COR-L47 (cell line): ENCODE results near the gene TSPAN15.

Experiments used
- DNase-seq: peaks from one replicate; lab custom pipeline; 2025; lab: John Stamatoyannopoulos, UW

TSPAN15 gene

DNA sequence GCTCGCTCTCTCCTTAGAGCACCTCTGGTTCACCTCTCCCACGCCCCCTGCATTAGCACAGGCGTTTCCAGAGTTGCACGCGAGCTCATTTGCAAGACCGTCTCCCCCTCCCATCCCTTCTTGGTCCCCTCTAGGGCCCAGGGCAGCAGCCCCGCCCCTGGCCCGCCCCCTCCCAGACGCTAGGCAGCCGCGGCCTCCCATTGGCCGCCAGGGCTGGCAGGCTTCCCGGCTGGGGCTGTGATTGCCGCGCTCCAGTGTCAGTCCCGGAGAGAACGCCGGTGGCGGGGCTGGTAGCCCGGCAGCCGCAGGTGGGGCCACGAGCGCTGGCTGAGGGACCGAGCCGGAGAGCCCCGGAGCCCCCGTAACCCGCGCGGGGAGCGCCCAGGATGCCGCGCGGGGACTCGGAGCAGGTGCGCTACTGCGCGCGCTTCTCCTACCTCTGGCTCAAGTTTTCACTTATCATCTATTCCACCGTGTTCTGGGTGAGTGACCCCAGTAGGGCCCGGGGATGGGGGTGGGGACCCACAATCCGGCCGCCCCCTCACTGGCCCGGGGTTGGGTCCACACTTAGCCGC, at the start of gene TSPAN15:
TSS of gene TSPAN15 (plus strand) at position 257 of the 575 bp plus-strand sequence. CDS start at position 387, 130 bp downstream.
- DNase-seq = peak; percentile 73

DNA sequence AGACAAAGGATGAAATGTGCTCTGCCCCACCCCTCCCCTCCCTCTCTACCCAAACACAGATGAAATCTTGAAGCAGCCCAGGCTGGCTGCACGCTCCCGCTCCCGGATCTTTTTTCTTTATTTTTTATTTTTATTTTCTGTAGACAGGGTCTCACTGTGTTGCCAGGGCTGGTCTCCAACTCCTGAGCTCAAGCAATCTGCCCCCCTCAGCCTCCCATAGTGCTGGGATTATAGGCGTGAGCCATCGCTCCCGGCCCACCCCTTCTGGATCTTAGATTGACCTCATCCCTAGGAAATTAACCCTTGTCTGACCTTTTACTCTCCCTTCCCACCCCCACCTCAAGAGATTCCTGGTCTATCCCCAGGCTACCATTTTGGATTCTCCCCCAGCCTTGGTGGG, 48.9 kb upstream of the TSPAN15 start:
- no peak for DNase-seq

DNA sequence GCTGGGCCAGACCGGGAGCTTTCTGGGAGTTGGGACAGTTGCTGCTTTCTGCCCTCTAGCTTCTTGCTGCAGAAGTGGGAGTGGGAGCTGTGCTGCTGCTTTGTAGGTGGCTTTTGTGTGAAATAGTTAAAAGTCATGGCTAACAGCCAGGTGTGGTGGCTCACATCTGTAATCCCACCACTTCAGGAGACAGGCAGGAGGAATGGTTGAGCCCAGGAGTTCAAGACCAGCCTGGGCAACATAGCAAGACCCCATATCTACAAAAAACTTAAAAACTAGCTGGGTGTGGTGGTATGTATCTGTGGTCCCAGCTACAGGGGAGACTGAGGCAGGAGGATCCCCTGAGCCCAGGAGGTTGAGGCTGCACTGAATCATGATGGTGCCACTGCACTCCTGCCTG, 48.2 kb upstream of the TSPAN15 start:
- DNase-seq = no peak

DNA sequence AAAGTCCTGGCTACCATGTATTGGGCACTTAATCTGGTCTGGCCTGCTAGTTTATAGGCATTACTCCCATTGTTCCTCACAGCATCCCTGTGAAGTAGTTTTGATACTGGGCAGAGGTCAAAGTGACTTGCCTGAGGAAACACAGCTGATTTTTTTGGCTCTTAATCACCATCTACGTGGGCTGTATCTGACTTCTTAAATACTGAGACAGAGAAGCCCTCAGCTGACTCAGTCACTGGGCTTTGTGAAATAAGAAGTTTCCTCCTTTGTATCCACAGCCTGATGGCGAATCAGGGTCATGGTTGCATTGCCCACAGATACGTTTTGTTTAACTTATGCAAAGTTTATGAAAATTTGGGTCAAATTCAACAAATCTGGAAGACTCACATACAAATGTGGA, 47.7 kb upstream of the TSPAN15 start:
- DNase-seq = no peak

DNA sequence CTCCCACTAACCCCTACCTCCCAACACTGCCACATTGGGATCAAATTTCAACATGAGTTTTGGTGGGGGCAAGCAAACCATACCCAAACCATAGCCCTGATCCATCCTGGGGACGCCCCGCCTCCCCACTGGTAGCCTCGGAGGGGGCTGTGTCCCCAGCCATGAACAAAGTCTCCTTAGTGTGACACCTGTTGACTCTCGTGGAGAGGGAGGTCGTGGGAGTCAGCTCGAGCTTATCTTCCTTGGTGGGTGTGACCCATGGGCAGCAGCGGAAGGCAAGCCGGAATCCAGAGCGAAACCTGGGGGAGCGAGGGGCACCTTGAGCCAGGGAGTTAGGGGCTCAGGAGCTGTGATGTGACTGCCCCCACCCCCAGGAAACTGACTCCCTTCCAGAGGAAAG, 46.5 kb upstream of the TSPAN15 start:
- no peak for DNase-seq

DNA sequence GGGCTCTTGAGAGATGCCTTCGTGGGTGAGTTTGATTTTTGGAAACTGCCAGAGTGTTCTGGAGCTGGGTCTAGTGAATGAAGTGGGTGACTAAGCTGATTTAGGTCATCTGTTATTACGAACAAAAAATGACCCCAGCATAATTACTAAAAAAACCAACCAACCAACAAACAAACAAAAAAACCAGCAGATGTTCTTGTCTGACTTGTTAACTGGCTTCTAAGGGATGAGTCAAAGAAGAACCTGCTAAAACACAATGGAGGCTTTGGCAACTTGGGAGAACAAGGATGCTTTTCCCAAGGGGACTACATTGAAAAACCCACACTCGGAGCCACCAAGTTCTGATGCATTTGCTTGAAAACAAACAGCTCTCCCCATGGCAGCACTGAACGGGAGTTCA, 46.0 kb upstream of the TSPAN15 start:
- DNase-seq = no peak

DNA sequence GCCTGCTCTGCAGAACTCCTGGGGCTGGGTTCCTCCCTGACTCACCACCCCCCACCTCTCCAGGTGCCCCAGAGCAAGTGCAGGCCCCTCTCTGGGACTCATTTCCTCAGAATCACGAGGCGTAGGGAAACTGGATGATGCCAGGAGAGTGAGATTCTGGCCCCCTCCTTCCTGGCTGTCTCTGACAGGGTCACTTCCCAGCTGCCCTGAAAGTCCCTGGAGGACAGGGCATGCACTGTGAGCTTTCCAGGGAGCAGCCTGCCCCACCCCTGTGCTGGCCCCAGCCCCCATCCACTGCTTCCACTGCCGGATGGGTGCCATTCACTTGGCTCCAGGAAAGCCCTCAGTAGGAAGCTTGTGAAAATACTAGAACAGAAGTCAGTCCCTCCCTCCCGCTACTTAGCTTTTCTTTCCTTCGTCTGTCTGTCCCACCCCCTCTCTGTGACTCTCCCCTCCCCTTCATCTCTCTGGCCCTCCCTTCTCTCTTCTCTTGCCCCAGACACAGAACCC, 44.9 kb upstream of the TSPAN15 start:
- DNase-seq = no peak

DNA sequence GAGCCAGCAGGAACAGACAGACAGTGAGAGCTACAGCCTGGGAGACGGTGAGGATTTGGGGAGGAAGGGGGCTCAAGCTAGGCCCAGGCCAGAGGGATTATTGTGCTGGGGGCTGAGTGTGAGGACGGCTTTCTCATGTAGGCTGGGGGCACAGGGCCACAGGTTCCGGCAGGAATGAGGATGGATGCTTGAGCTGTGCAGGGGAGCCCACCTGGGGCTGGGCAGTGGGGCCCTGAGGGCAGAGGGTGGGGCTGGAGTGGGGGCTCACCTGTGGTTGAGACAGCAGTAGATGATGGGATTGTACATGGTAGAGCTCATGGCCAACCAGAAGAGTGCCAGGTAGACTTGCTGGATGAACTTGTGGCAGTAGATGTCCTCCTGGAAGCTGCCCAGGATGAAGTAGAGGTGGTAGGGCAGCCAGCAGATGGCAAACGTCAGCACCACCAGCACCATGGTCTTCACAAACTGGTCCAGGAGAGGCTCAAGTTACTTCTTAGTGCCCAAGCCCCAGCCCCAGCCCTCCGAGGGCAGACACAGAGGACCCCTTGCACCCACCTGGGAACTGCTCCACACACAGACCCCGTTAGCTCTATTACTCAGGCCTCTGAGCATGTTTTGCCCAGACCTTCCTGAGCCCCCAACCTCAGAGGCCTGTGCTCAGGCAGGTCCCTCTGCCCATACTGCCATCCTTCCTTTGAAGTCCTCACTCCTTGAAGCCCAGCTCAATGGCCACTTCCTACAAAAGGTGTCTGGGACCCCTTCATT, 44.3 kb upstream of the TSPAN15 start:
- no peak for DNase-seq

DNA sequence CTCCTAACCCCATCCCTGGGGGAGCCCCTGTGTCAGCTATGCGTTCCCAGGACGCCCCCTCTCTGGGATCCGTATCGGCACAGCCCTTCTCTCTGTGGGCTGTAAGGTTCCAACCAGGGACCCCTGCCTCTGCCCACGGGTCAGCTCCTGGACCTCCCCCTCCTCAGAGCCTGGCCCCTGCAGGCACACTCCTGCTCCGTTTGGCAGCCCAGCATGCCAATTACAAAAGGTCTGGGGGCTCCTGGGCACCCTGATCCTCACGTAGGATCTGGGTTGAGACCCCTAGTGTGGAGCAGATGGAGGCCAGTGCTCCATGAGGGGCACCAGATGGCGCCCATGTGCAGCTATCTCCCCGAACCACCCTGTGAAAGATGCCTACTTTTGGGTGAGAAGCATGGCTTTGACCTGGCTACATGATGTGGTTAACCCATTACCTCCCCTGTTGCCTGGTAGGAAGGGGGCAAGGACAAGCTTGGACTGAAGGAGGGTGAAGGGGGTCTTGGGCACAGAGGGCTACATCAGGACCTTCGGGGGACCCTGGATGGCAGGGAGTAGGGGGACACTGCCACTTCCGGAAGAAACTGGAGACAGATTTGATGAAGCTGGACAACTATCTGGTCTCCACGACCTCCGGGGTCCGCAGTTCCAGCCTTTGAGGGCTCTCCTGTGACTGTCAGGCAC, 43.5 kb upstream of the TSPAN15 start:
- no peak for DNase-seq

DNA sequence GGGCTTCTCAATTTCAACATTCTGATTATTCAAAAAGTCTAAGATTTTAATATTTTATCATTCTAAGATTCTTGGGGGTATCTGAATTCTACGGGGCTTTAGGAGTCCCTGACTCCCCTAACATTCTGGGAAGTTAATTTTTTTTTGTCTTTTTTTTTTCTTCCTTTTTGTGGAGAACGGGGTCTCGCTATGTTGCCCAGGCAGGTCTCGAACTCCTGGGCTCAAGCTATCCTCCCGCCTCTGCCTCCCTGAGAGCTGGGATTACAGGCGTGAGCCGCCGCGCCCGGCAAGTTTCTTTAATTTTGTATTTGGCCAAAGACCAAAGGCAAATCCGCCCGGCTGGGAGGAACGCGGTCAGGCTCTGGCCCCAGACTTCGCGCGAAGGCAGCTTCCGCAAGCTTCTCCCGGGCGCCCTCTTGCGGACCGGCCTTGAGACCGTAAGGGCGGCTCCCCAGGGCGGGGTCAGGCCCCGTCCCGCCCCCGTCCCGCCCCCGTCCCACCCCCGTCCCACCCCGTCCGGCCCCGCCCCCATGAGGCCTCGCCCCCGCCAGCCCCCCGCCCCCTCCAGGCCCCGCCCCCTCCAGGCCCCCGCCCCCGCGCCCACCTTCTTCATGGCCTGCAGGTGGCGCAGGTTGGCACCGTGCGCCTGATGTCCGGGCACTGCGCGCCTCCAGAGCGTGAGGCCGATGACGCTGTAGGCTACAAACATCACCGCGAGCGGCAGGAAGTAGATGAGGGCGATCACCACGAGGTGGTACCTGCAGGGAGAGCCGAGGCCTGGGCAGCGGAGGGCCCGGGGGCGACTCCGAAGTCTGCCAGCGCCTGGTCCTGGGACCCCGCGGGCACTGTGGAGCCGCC, 42.7 kb upstream of the TSPAN15 start:
- peak; percentile 82 for DNase-seq

DNA sequence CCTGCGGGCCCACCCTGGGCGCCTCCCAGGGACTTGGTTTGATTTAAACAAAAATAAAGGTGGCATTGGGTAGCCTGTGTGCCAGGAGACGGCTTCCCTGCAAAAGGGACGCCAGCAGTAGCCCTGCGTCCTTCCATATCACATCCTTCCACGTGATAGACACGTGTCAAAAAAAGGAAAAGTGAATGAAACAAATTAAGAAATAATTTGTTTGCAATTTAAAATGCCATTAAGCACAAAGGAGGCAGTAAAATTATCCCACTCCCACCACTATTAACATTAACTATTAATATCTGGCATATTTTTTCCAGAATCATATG, 42.1 kb upstream of the TSPAN15 start:
- no peak for DNase-seq

DNA sequence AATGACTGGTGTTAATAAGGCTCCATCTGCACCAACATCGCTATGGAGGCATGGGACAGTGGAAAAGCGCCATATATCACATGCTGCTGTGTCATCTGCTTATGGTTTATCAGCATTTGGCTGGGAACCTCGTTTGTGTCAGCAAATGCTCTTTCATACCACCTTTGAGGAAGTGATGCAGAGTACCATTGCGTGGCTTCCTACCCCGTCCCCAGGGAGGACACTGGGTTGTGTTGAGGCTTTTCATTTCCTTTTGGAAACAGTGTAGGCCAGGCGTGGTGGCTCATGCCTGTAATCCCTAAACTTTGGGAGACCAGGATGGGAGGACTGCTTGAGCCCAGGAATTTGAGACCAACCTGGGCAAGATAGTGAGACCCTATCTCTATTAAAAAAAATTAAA, 41.3 kb upstream of the TSPAN15 start:
- DNase-seq = no peak

DNA sequence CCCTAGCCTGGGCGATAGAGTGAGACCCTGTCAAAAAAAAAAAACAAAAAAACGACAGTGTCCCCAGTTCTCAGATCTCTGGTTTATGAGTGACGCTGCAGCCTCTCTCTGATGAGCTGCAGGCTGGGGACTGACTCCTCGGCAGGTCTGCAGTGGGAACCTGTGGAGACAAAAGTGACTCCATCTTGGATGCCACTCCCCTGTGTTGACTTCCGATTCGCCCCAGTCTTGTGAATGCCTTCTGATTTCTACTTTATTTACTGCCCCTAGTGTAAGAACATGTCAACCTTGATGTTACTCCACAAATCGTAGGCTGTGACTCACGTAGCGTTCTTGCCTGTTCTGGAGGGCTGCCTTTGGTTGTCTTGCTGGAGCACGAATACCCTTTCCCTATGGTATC, 40.8 kb upstream of the TSPAN15 start:
- no peak for DNase-seq

DNA sequence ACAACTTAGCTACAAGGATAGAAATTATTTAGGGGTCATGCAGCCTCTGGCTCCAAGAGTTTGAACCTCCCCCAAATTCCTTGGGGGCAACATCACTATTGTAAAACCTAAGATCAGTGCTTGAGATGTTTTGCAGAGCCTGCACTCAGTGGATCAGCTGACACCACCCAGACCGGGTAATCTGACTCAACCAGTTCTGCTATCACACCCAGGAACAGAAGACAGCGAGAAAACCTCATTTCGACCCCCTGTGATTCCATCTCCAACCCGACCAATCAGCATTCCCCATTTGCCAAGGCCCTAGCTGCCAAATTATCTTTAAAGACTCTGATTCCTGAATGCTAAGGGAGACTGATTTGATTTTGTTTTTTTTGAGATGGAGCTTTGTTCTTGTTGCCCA, 39.8 kb upstream of the TSPAN15 start:
- no peak for DNase-seq

DNA sequence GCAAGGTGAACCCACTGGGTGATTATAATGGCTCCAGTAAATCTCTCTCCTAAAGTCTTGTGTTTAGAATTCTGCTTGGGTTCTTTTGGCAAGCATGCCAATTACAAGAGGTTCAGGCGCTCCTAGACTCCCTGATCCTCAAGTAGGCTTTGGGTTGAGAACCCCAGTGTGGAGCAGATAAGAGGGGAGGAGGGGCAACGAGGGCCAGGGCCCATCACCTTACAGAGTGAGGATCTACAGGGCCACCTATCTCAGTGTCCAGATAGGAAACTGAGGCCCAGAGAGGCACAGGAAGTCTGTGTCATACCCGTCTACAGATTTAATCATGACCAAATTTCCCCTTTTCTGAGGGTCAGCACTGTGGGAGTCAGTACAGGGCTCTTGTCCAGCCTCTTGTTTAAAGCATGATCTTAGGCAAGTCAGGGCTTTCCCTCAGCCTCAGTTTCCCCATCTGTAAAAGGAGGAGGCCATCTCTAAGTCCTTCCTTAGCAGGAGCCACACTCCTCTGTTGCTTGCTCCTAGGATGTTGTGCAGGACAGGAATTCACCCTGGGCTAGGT, 39.0 kb upstream of the TSPAN15 start:
- DNase-seq = no peak

DNA sequence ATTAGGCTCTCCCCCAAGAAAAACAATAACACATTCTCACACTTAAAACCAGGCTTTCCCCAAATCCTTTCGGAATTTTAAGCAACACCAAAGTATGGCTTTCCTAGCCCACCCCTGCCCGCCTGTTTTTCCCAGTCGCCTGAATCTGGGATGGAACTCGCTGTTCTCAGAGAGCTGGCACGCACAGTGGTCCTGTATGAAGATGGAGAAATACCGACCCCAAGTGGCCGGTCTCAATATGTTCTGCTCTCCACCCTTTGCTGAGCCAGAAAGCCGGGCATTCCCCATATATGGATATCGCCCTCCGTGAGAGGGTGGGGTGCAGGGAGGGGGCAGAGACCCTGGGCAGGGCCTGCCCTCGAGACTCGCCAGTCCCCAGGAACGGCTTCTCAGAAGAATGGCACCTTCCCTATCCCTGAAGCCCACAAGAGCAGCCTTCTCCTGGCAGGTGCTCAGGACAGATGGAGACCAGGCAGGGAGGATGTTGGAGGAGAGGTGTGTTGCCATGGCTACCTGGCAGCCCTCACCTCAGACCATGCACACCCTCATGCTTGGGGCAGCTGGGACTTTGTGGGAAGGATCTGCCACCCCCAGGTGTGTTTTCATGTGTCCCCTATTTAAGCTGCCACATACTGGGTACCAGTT, 37.9 kb upstream of the TSPAN15 start:
- DNase-seq = no peak

DNA sequence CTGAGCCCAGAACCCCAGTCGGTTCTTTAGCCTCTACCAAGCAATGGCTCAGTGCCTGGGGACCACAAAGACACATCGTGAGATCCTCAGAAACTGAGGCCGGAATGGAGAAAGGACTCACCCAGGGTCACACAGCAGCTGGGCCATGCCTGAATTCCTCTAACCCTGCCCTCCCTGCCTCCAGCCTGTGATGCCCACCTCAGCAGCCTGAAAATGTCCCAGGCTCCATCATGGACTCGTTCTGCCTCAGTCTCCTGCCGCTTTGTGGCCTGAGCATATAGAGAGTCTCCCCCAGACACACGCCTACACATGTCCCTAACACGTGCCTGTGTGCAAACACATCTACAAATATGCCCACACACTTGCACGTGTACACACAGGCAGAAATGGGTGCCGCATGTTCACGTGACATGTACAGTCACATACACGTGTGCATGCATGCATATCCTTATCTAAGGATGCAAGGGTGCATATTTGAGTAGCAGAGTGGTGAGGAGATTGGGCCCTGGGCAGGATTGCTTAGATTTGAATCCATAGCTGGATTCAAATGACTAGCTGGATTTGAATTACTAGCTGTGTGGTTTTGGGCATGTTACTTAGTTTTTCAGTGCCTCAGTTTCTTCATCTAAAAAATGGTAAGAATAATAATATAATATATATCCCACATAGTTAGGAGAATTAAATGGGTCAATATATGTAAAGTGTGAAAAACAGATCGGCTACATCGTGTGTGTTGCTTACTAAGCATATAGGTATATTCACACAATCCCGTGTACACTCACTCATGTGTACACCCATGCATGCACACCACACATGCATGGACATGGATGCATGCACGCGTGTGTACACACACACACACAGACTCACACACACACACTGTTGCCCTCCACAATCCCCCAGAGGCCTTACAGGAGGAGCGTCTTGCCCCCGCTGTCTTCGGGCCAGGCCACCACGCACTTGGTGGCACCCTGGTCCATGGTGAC, 36.9 kb upstream of the TSPAN15 start:
- DNase-seq = no peak

DNA sequence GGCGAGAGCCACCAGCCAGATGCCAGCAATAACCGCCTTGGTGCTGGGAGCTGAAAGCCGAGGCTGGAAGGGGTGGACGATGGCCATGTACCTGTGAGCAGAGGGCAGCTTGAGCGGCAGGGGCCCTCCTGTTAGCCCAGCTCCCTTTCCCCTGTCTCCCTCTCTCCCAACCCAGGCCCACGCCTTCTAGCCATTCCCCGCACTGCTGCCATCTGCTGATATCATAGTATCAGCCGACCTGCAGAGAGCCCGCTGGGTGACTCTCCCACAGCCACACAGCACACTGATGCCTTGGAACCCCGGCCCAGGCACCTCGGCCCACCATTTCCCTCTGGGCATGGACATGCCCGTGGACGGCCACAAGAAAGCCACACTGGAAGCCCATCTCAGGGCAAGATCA, 36.2 kb upstream of the TSPAN15 start:
- DNase-seq = no peak

DNA sequence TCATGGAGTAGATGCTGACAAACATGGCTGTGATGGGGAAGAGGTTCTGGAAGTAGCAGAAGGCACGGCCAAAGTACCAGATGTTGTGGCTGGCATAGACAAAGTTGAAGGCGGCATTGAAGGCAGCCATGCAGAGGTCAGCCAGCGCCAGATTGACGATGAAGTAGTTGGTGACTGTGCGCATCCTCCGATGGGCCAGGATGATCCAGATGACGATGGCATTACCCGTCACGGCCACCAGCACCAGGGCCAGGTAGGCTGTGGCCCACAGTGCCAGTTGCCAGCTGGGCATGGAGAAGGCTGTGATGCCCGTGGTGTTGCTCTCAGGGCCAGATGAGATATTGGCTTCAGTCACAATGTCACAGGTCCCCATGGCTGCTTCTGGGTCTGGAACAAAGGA, 35.3 kb upstream of the TSPAN15 start:
- DNase-seq = no peak

DNA sequence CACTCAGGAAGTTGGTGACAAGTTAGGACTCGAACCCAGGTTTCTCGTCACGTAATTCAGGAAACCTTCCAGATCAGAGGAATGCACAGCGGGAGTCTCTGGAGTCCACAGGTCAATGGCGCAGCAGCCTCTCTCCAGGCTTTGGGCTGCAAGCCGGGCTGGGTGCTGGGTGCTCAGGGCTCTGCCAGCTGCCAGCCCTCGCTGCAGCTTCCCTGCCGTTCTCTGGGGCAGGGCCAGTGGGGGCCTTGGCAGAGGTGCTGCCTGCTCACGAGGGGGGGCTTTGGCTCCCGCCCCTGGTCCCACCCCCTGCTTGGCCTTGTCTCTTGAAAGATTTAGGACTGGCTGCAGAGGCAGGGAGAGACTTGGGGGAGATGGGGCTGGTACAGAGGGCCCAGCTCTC, 34.6 kb upstream of the TSPAN15 start, which contains the start of gene TACR2:
TSS of gene TACR2 (minus strand) at position 224 of the 400 bp plus-strand sequence. CDS start 595 bp downstream, outside the sequence.
- no peak for DNase-seq
